ENCODE data around the gene FRMD6.
"Not testable (repeated sequence)": the region's sequence is repeated elsewhere in the genome, so short reads cannot be mapped to it uniquely, and the experiment has no call there.

The FRMD6 gene

GRCh38 chr14:51744372-51745130, 92.8 kb downstream of the FRMD6 start:
- Histone ChIP-seq H3K4me1 (ENCODE audit: insufficient read depth, low read length) (no peaks in the 10 kb centered on the region), H3K79me2 (ENCODE audit: insufficient read depth, low read length) (no peaks in the 10 kb centered on the region), H4K20me1 (ENCODE audit: insufficient read depth, low read length) (no peaks in the 10 kb centered on the region), H3K9ac (ENCODE audit: low read depth, low read length) (no peak overlapping the region), H3K27ac (ENCODE audit: low read length) (no peak overlapping the region), H3K4me3 (ENCODE audit: low read depth in 1 of 2, low read length in 2 of 2) (no peak overlapping the region), H3K27me3 (ENCODE audit: insufficient read depth, low read length, poor library complexity) (no peaks in the 10 kb centered on the region), H3K36me3 (ENCODE audit: insufficient read depth, low read length) (no peaks in the 10 kb centered on the region), H2AFZ (ENCODE audit: low read depth, low read length) (no peak overlapping the region), H3K4me2 (ENCODE audit: insufficient read depth, low read length) (no peak overlapping the region), H3K9me3 (ENCODE audit: insufficient read depth, low read length, severe bottlenecking) (no peaks in the 10 kb centered on the region)
- DNase-seq (no peak), ATAC-seq (ENCODE audit: insufficient read depth, low read depth) (no peak)
- TF ChIP-seq CTCF (IDR thresholded peaks at IDR 0.05; ENCODE audit: borderline replicate concordance, extremely low read depth, low read length, poor library complexity, severe bottlenecking): no peak

GRCh38 chr14:51746823-51747222, 95.1 kb downstream of the FRMD6 start:
- not testable (repeated sequence) for H3K4me2 ChIP-seq (ENCODE audit: insufficient read depth, low read length); H4K20me1 ChIP-seq (ENCODE audit: insufficient read depth, low read length); H3K27me3 ChIP-seq (ENCODE audit: insufficient read depth, low read length, poor library complexity); H2AFZ ChIP-seq (ENCODE audit: low read depth, low read length); H3K27ac ChIP-seq (ENCODE audit: low read length); H3K9ac ChIP-seq (ENCODE audit: low read depth, low read length); H3K4me3 ChIP-seq (ENCODE audit: low read depth in 1 of 2, low read length in 2 of 2); DNase-seq; H3K36me3 ChIP-seq (ENCODE audit: insufficient read depth, low read length); H3K4me1 ChIP-seq (ENCODE audit: insufficient read depth, low read length); H3K9me3 ChIP-seq (ENCODE audit: insufficient read depth, low read length, severe bottlenecking); ATAC-seq (ENCODE audit: insufficient read depth, low read depth); H3K79me2 ChIP-seq (ENCODE audit: insufficient read depth, low read length)

GRCh38 chr14:51750542-51750941, 98.8 kb downstream of the FRMD6 start:
- no peaks in the 10 kb centered on the region for H3K9me3 ChIP-seq (ENCODE audit: insufficient read depth, low read length, severe bottlenecking)
- no peaks in the 10 kb centered on the region for H3K27me3 ChIP-seq (ENCODE audit: insufficient read depth, low read length, poor library complexity)
- DNase-seq: no peak
- no peaks in the 10 kb centered on the region for H3K36me3 ChIP-seq (ENCODE audit: insufficient read depth, low read length)
- H2AFZ ChIP-seq (ENCODE audit: low read depth, low read length): no peak overlapping the region
- H3K27ac ChIP-seq (ENCODE audit: low read length): no peak overlapping the region
- H3K4me2 ChIP-seq (ENCODE audit: insufficient read depth, low read length): no peak overlapping the region
- no peak for ATAC-seq (ENCODE audit: insufficient read depth, low read depth)
- no peak for TF ChIP-seq EZH2 (IDR thresholded peaks at IDR 0.05; ENCODE audit: borderline replicate concordance, low read depth, low read length, severe bottlenecking)
- TF ChIP-seq CTCF (IDR thresholded peaks at IDR 0.05; ENCODE audit: borderline replicate concordance, extremely low read depth, low read length, poor library complexity, severe bottlenecking): peak; percentile 40
- no peak overlapping the region for H3K4me3 ChIP-seq (ENCODE audit: low read depth in 1 of 2, low read length in 2 of 2)
- H3K9ac ChIP-seq (ENCODE audit: low read depth, low read length): no peak overlapping the region
- H3K4me1 ChIP-seq (ENCODE audit: insufficient read depth, low read length): no peaks in the 10 kb centered on the region
- H4K20me1 ChIP-seq (ENCODE audit: insufficient read depth, low read length): no peaks in the 10 kb centered on the region
- H3K79me2 ChIP-seq (ENCODE audit: insufficient read depth, low read length): no peaks in the 10 kb centered on the region

GRCh38 chr14:51751611-51752345, 100.1 kb downstream of the FRMD6 start:
- not testable (repeated sequence) for H4K20me1 ChIP-seq (ENCODE audit: insufficient read depth, low read length); H3K4me3 ChIP-seq (ENCODE audit: low read depth in 1 of 2, low read length in 2 of 2); DNase-seq; H3K79me2 ChIP-seq (ENCODE audit: insufficient read depth, low read length); H3K9me3 ChIP-seq (ENCODE audit: insufficient read depth, low read length, severe bottlenecking); H2AFZ ChIP-seq (ENCODE audit: low read depth, low read length); H3K4me2 ChIP-seq (ENCODE audit: insufficient read depth, low read length); ATAC-seq (ENCODE audit: insufficient read depth, low read depth); H3K4me1 ChIP-seq (ENCODE audit: insufficient read depth, low read length); H3K9ac ChIP-seq (ENCODE audit: low read depth, low read length); H3K27ac ChIP-seq (ENCODE audit: low read length); H3K36me3 ChIP-seq (ENCODE audit: insufficient read depth, low read length); H3K27me3 ChIP-seq (ENCODE audit: insufficient read depth, low read length, poor library complexity)

GRCh38 chr14:51757756-51758155, 106.0 kb downstream of the FRMD6 start:
- H3K9ac ChIP-seq (ENCODE audit: low read depth, low read length); H2AFZ ChIP-seq (ENCODE audit: low read depth, low read length); H3K27me3 ChIP-seq (ENCODE audit: insufficient read depth, low read length, poor library complexity); H3K4me3 ChIP-seq (ENCODE audit: low read depth in 1 of 2, low read length in 2 of 2); H3K36me3 ChIP-seq (ENCODE audit: insufficient read depth, low read length); H3K9me3 ChIP-seq (ENCODE audit: insufficient read depth, low read length, severe bottlenecking); H3K79me2 ChIP-seq (ENCODE audit: insufficient read depth, low read length); H4K20me1 ChIP-seq (ENCODE audit: insufficient read depth, low read length): not testable (repeated sequence)
- H3K27ac ChIP-seq (ENCODE audit: low read length): peak overlapping the region; percentile 54; the same call in 1 of the 2 replicates
- ATAC-seq (ENCODE audit: insufficient read depth, low read depth) (peak; percentile 48; the same call in 1 of the 3 replicates), DNase-seq (peak; percentile 66)
- H3K4me2 ChIP-seq (ENCODE audit: insufficient read depth, low read length): peak overlapping the region; percentile 46; the same call in 1 of the 2 replicates
- peaks cover 20% of the 10 kb centered on the region for H3K4me1 ChIP-seq (ENCODE audit: insufficient read depth, low read length)

Measured in DND-41 (cell line).